Brain microvascular endothelial cell (primary cell): ENCODE results near the gene ESYT1.
"Not testable (repeated sequence)": the region's sequence is repeated elsewhere in the genome, so short reads cannot be mapped to it uniquely, and the experiment has no call there.

Source experiments
- DNase-seq: peaks from one replicate; pipeline ENCODE4 v3.0.0-alpha.2; 2020
- H3K27ac ChIP-seq: fragments of 250-450 bp; sonication (Bioruptor Pico); 2 replicates; pipeline ENCODE4 v1.5.1; 2020; ENCODE audit warnings: mild to moderate bottlenecking, moderate library complexity
- H3K27me3 ChIP-seq: fragments of 250-450 bp; sonication (Bioruptor Pico); replicated peaks from 2 replicates; pipeline ENCODE4 v1.5.1; 2020; ENCODE audit warnings: mild to moderate bottlenecking
- H3K36me3 ChIP-seq: fragments of 250-450 bp; sonication (Bioruptor Pico); replicated peaks from 2 replicates; pipeline ENCODE4 v1.5.1; 2020; ENCODE audit warnings: mild to moderate bottlenecking
- H3K4me3 ChIP-seq: 2 replicates; pipeline ENCODE4 v1.5.1; 2011; ENCODE audit warnings: low read depth, mild to moderate bottlenecking, control low read depth, low read length, moderate library complexity
- CTCF ChIP-seq: IDR thresholded peaks from 2 replicates; pipeline ENCODE4 v1.5.1; 2011; ENCODE audit warnings: low read depth, mild to moderate bottlenecking, moderate library complexity, low read length, control low read depth, inconsistent platforms; ENCODE audit errors: missing control alignments
- in situ Hi-C: cut with HindIII; loops from 2 replicates; pipeline ENCODE4 v1.10.0; 2017; ENCODE audit warnings: low sequenced_read_pairs, low pct_ligation_motif_present

Gene ESYT1

GRCh38 chr12:56116267-56117081 lies 11.6 kb upstream of the ESYT1 start, which contains the start of gene RPL41:
Gene RPL41, plus strand, starts transcription at chr12:56116633.
- no peak for TF ChIP-seq CTCF
- Histone ChIP-seq H3K27ac (peak within 1 kb of the TSS; percentile 82), H3K27me3 (no peaks in the 10 kb centered on the region), H3K4me3 (peak within 1 kb of the TSS; percentile 98), H3K36me3 (peaks cover 33% of the 10 kb centered on the region)
- peak; percentile 93 for DNase-seq
- in situ Hi-C loops, result loop anchor here (5.0 kb wide), 1 partner anchor 71 kb away; the partner anchor contains the start of gene SMARCC2

- H3K27me3 ChIP-seq, DNase-seq: not testable (repeated sequence)
- Histone ChIP-seq H3K27ac (peak overlapping the region; percentile 82), H3K36me3 (peaks cover 26% of the 10 kb centered on the region), H3K4me3 (peak overlapping the region; percentile 98)
- in situ Hi-C loops, result loop anchor here (5.0 kb wide), 1 partner anchor 70 kb away; the partner anchor contains the start of gene SMARCC2
Measured at GRCh38 chr12:56117082-56117706, 10.9 kb upstream of the ESYT1 start.

GRCh38 chr12:56117778-56118687 lies 10.0 kb upstream of the ESYT1 start, which contains the start of gene ZC3H10:
Gene ZC3H10, plus strand, starts transcription at chr12:56118266. Its CDS starts 2,297 bp downstream, at chr12:56120563.
- in situ Hi-C loops, result loop anchor here (5.0 kb wide), 1 partner anchor 69 kb away; the partner anchor contains the start of gene SMARCC2
- TF ChIP-seq CTCF, result peak; percentile 61
- peak within 1 kb of the TSS; percentile 82 for H3K27ac ChIP-seq
- peak; percentile 99 for DNase-seq
- H3K4me3 ChIP-seq, result peak within 1 kb of the TSS; percentile 98
- H3K36me3 ChIP-seq, result peaks cover 18% of the 10 kb centered on the region
- H3K27me3 ChIP-seq, result no peaks in the 10 kb centered on the region

- no peak for DNase-seq
- H3K27ac ChIP-seq, result peak overlapping the region; percentile 82
- no peaks in the 10 kb centered on the region for H3K27me3 ChIP-seq
- H3K4me3 ChIP-seq, result peak overlapping the region; percentile 85
- H3K36me3 ChIP-seq, result peaks cover 10% of the 10 kb centered on the region
- no peak for TF ChIP-seq CTCF
- in situ Hi-C loops, result loop anchor here (5.0 kb wide), 1 partner anchor 68 kb away; the partner anchor contains the start of gene SMARCC2
Measured at GRCh38 chr12:56118688-56119357, 9.2 kb upstream of the ESYT1 start.

- no peaks in the 10 kb centered on the region for H3K27me3 ChIP-seq
- peaks cover 6% of the 10 kb centered on the region for H3K36me3 ChIP-seq
- peak; percentile 75 for DNase-seq
- no peak overlapping the region for H3K4me3 ChIP-seq
- in situ Hi-C loops, result loop anchor here (5.0 kb wide), 1 partner anchor 68 kb away; the partner anchor contains the start of gene SMARCC2
- TF ChIP-seq CTCF, result peak; percentile 86
- peak overlapping the region; percentile 19 for H3K27ac ChIP-seq
Measured at GRCh38 chr12:56119361-56119796, 8.7 kb upstream of the ESYT1 start.
